ENCODE results near the gene PTDSS2. TPM values are rescaled to one million over a fixed set of nuclear protein-coding genes. Genes with fewer than 3 reads are reported as not detected.

PTDSS2 gene
- total RNA-seq, 2 donors from 2014 or later = 20.6 to 27.6 TPM

DNA sequence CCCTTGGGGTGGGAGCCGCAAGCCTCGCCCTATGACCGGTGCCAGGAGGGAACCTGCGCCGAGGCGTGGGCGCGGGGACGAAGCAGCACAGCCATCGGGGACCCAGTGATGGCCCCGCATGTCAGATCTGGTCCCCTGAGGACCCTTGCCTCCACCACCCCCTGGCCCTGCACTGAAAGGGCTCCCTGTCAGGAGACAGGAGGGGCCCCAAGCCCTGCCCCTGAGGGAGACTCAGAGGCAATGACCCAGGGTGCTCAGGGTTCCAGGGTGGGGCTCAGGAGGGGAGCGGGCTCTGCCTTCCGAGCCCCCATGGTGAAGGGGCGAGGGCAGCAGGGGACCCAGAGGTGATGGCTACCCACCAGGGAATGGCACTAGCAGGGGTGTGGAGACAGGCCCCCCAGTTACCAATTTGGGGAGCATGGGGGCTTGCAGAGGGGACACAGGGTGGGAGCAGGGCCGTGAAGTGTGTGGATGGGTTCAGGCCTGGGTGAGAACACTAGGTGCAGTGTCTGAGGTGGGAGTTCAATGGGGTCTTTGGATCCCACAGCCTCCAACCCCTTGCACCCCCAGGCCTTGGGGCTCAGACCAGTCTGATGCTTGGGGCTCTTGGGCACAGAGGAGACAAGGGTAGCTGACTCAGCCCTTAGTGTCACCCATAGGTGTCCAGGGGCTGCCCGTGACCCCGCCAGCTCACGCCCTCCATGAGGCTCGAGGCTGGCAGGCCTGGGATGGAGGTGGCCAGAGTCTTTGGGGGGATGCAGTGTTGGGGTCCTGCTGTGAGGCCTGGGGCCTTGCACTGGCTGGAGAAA lies 87.7 kb downstream of the PTDSS2 start:
- no peaks in the 10 kb centered on the region for H3K36me3 ChIP-seq
- intact Hi-C loops (cut with DNase I) = no loop called here
- peak overlapping the region; percentile 80 for H3K4me3 ChIP-seq
- H3K27ac ChIP-seq = no peak overlapping the region
- H3K9ac ChIP-seq (ENCODE audit: low read depth in 2 of 2, low read length in 2 of 2) = peak overlapping the region; percentile 35 to 66
- H3K9me3 ChIP-seq = no peaks in the 10 kb centered on the region
- DNase-seq = no peak
- TF ChIP-seq, protein P1, sequence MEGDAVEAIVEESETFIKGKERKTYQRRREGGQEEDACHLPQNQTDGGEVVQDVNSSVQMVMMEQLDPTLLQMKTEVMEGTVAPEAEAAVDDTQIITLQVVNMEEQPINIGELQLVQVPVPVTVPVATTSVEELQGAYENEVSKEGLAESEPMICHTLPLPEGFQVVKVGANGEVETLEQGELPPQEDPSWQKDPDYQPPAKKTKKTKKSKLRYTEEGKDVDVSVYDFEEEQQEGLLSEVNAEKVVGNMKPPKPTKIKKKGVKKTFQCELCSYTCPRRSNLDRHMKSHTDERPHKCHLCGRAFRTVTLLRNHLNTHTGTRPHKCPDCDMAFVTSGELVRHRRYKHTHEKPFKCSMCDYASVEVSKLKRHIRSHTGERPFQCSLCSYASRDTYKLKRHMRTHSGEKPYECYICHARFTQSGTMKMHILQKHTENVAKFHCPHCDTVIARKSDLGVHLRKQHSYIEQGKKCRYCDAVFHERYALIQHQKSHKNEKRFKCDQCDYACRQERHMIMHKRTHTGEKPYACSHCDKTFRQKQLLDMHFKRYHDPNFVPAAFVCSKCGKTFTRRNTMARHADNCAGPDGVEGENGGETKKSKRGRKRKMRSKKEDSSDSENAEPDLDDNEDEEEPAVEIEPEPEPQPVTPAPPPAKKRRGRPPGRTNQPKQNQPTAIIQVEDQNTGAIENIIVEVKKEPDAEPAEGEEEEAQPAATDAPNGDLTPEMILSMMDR (IDR thresholded peaks at IDR 0.05) = no peak
- no peaks in the 10 kb centered on the region for H3K27me3 ChIP-seq
- H3K4me1 ChIP-seq = peaks cover 11% of the 10 kb centered on the region

DNA sequence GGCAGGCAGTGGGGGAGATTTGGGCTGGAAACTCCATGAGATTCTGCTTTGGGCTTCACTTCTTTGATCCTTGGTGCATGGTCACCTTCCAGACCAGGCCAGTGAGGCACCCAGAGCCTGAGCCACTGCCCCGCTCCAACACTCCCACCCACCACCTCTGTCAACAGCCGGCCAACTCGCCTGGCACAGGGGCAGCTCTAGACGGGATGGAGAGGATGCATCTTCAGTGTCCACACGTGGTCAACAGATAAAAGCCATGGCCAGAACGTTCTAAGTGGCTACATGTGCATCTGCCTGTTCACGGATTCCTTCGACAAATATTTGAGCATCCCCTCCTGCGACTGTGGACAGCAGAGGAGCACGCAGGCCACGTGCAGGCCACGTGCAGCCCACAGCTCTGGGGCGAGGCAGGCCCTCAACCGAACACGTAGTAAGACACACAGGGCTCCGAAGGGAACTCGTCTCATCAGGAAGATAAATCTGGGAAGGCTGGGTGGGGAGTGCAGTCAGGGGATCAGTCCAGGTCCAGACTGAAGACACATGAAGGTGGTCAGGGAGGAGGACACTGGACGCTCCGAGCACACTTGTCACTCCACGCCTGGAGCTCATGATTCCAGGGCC lies 88.5 kb downstream of the PTDSS2 start:
- intact Hi-C loops (cut with DNase I) = no loop called here
- no peak overlapping the region for H3K9ac ChIP-seq (ENCODE audit: low read depth in 2 of 2, low read length in 2 of 2)
- H3K4me1 ChIP-seq = peaks cover 11% of the 10 kb centered on the region
- H3K4me3 ChIP-seq = no peak overlapping the region
- H3K9me3 ChIP-seq = no peaks in the 10 kb centered on the region
- DNase-seq = no peak
- TF ChIP-seq, protein P1 (IDR thresholded peaks at IDR 0.05) = no peak
- no peaks in the 10 kb centered on the region for H3K36me3 ChIP-seq
- H3K27ac ChIP-seq = no peak overlapping the region
- H3K27me3 ChIP-seq = no peaks in the 10 kb centered on the region

DNA sequence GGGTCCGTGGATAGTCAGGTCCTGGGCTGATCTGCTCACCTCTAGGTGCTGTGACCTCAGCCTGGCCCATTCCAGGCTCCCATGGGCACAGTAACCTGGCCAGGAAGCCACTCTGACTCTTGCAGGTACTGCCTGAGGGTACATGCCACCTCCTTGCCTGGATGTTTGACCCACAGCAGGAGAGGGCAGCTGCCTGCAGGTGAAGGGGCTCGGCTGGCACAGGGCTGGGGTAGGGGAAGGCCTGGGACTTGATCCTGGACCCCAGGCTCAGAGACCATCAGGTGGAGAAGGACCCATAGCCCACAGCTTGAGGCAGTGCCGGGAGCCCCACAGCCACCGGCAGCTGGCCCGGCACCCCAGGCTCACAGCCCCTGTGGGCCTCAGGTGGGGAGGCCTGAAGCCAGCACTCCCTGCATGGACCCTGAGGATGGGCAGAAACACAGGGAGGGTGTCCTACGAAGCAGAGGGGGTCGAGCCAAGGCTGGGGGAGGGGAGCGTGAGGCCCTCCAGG lies 89.9 kb downstream of the PTDSS2 start:
- TF ChIP-seq, protein P1 (IDR thresholded peaks at IDR 0.05) = no peak
- intact Hi-C loops (cut with DNase I) = no loop called here

More for the DNA sequence above, 89.9 kb downstream of the PTDSS2 start:
- Histone ChIP-seq H3K36me3 (no peaks in the 10 kb centered on the region), H3K27me3 (no peaks in the 10 kb centered on the region), H3K9ac (ENCODE audit: low read depth in 2 of 2, low read length in 2 of 2) (no peak overlapping the region), H3K9me3 (no peaks in the 10 kb centered on the region), H3K27ac (no peak overlapping the region), H3K4me3 (no peak overlapping the region), H3K4me1 (peaks cover 7% of the 10 kb centered on the region)
- DNase-seq = no peak

Other genes starting within 250 kb of the PTDSS2 start
- 10 to 100 TPM; 51.0 to 62.2 TPM for gene BET1L, start 242.9 kb upstream of the PTDSS2 start, total RNA-seq
- gene RIC8A, start 242.6 kb upstream of the PTDSS2 start, total RNA-seq = 100 to 1,000 TPM in 1 of 2 donors, 10 to 100 TPM in 1; 69.3 to 112 TPM
- gene SIRT3, start 213.9 kb upstream of the PTDSS2 start, total RNA-seq = 10 to 100 TPM; 15.1 to 16.9 TPM
- gene PSMD13, start 213.3 kb upstream of the PTDSS2 start, total RNA-seq = 100 to 1,000 TPM in 1 of 2 donors, 10 to 100 TPM in 1; 99.0 to 145 TPM
- under 1 TPM; 0.17 to 0.72 TPM for gene NLRP6, start 171.9 kb upstream of the PTDSS2 start, total RNA-seq
- 10 to 100 TPM; 10.6 to 12.9 TPM for gene PGGHG, start 161.2 kb upstream of the PTDSS2 start, total RNA-seq
- not detected for gene IFITM5, start 150.8 kb upstream of the PTDSS2 start, total RNA-seq
- gene IFITM2, start 142.5 kb upstream of the PTDSS2 start, total RNA-seq = 100 to 1,000 TPM in 1 of 2 donors, 10 to 100 TPM in 1; 74.1 to 115 TPM
- gene IFITM1, start 136.2 kb upstream of the PTDSS2 start, total RNA-seq = 100 to 1,000 TPM in 1 of 2 donors, 10 to 100 TPM in 1; 63.3 to 101 TPM
- gene IFITM3, start 129.4 kb upstream of the PTDSS2 start, total RNA-seq = 100 to 1,000 TPM; 132 to 160 TPM
- gene B4GALNT4, start 80.8 kb upstream of the PTDSS2 start, total RNA-seq = 1 to 10 TPM; 1.6 to 2.0 TPM
- gene PKP3, start 56.1 kb upstream of the PTDSS2 start, total RNA-seq = 100 to 1,000 TPM; 167 to 247 TPM
- gene SIGIRR, start 35.3 kb upstream of the PTDSS2 start, total RNA-seq = 100 to 1,000 TPM in 1 of 2 donors, 10 to 100 TPM in 1; 91.4 to 177 TPM
- gene ANO9, start 8.3 kb upstream of the PTDSS2 start, total RNA-seq = 100 to 1,000 TPM; 121 to 129 TPM
- gene RNH1, start 57.0 kb downstream of the PTDSS2 start, total RNA-seq = 100 to 1,000 TPM; 106 to 140 TPM
- 10 to 100 TPM; 38.4 to 67.0 TPM for gene HRAS, start 85.3 kb downstream of the PTDSS2 start, total RNA-seq
- 1 to 10 TPM; 2.8 to 3.2 TPM for gene LRRC56, start 87.2 kb downstream of the PTDSS2 start, total RNA-seq
- gene LMNTD2, start 110.5 kb downstream of the PTDSS2 start, total RNA-seq = 10 to 100 TPM in 1 of 2 donors, 1 to 10 TPM in 1; 9.8 to 13.6 TPM
- gene RASSF7, start 110.7 kb downstream of the PTDSS2 start, total RNA-seq = 100 to 1,000 TPM; 108 to 139 TPM
- 10 to 100 TPM; 29.4 to 41.9 TPM for gene PHRF1, start 126.2 kb downstream of the PTDSS2 start, total RNA-seq
- 10 to 100 TPM; 22.1 to 25.6 TPM for gene IRF7, start 165.7 kb downstream of the PTDSS2 start, total RNA-seq
- gene CDHR5, start 174.7 kb downstream of the PTDSS2 start, total RNA-seq = 100 to 1,000 TPM; 140 to 310 TPM
- gene SCT, start 176.9 kb downstream of the PTDSS2 start, total RNA-seq = 1 to 10 TPM; 1.1 to 3.2 TPM
- under 1 TPM; 0.69 to 0.79 TPM for gene DRD4, start 187.0 kb downstream of the PTDSS2 start, total RNA-seq
- 10 to 100 TPM; 21.7 to 25.8 TPM for gene DEAF1, start 244.9 kb downstream of the PTDSS2 start, total RNA-seq
- 10 to 100 TPM; 18.4 to 36.6 TPM for gene TMEM80, start 245.5 kb downstream of the PTDSS2 start, total RNA-seq

Data from colonic mucosa (tissue), 4 donors.